H1 (cell line): ENCODE measurements around the gene WDR90. TPM values are rescaled to one million over a fixed set of nuclear protein-coding genes. Genes with fewer than 3 reads are reported as not detected.

Experiments
- BACH1 ChIP-seq: IDR thresholded peaks from 2 replicates; pipeline ENCODE4 v1.6.1; 2012; ENCODE audit warnings: low read length, improper control_type of control experiment
- CHD1 ChIP-seq: IDR thresholded peaks from 2 replicates; pipeline ENCODE4 v1.6.1; 2012; ENCODE audit warnings: low read depth, low read length, improper control_type of control experiment
- CTBP2 ChIP-seq: IDR thresholded peaks from 2 replicates; pipeline ENCODE4 v1.7.0; 2011; ENCODE audit warnings: borderline replicate concordance, mild to moderate bottlenecking, moderate library complexity, mixed read lengths, low read length; ENCODE audit not compliant: insufficient read depth, insufficient read length
- CTCF ChIP-seq, 3 experiments: IDR thresholded peaks; 1 replicate in 2 of 3; 2 replicates in 1 of 3; pipeline versions ENCODE4 v1.5.1 to v1.6.1; 2011; ENCODE audit warnings: low read length in 3 of 3, mild to moderate bottlenecking in 3 of 3, inconsistent platforms in 2 of 3, low read depth in 1 of 3, moderate library complexity in 1 of 3; ENCODE audit not compliant: insufficient read depth in 1 of 3; ENCODE audit errors: control extremely low read depth in 1 of 3
- EP300 ChIP-seq, 2 experiments: IDR thresholded peaks; 1 replicate in 1 of 2; 2 replicates in 1 of 2; pipeline ENCODE4 v1.6.1; 2011 to 2012; ENCODE audit warnings: low read depth in 2 of 2, low read length in 2 of 2, mild to moderate bottlenecking in 2 of 2, borderline replicate concordance in 1 of 2, inconsistent platforms in 1 of 2, moderate library complexity in 1 of 2
- FOSL1 ChIP-seq: IDR thresholded peaks from 2 replicates; pipeline ENCODE4 v1.6.1; 2011; ENCODE audit warnings: mild to moderate bottlenecking, low read depth, low read length, moderate library complexity; ENCODE audit not compliant: insufficient read depth
- GABPA ChIP-seq: IDR thresholded peaks from 2 replicates; pipeline ENCODE4 v1.6.1; 2011; ENCODE audit warnings: mild to moderate bottlenecking, low read length, moderate library complexity, borderline replicate concordance; ENCODE audit not compliant: insufficient read depth
- KDM1A ChIP-seq: fragments of 200-600, 300-600 bp; sonication (generic); IDR thresholded peaks from 2 replicates; pipeline ENCODE4 v1.7.1; 2016; ENCODE audit warnings: mild to moderate bottlenecking, low read length, borderline replicate concordance
- NRF1 ChIP-seq: IDR thresholded peaks from 2 replicates; pipeline ENCODE4 v1.6.1; 2011; ENCODE audit warnings: mild to moderate bottlenecking, low read depth, low read length, improper control_type of control experiment
- RBBP5 ChIP-seq: IDR thresholded peaks from 2 replicates; pipeline ENCODE4 v1.7.1; 2012; ENCODE audit warnings: low read depth, mild to moderate bottlenecking, inconsistent platforms, low read length, moderate library complexity, borderline replicate concordance
- RFX5 ChIP-seq: IDR thresholded peaks from 2 replicates; pipeline ENCODE4 v1.6.1; 2011; ENCODE audit warnings: low read depth, low read length, improper control_type of control experiment, borderline replicate concordance
- TAF7 ChIP-seq: optimal IDR thresholded peaks from 2 replicates; pipeline ENCODE3; 2011; ENCODE audit warnings: low read depth, mild to moderate bottlenecking, inconsistent platforms, low read length, moderate library complexity, borderline replicate concordance
- TBP ChIP-seq: IDR thresholded peaks from 2 replicates; pipeline ENCODE4 v1.6.1; 2011; ENCODE audit warnings: low read depth, low read length, improper control_type of control experiment
- TCF12 ChIP-seq: IDR thresholded peaks from 2 replicates; pipeline ENCODE4 v1.6.1; 2011; ENCODE audit warnings: low read depth, mild to moderate bottlenecking, low read length
- TEAD4 ChIP-seq: IDR thresholded peaks from 2 replicates; pipeline ENCODE4 v1.6.1; 2012; ENCODE audit warnings: low read depth, low read length, inconsistent platforms, mixed read lengths
- ZNF274 ChIP-seq: IDR thresholded peaks from 2 replicates; pipeline ENCODE4 v1.7.0; 2012; ENCODE audit warnings: low read length, borderline replicate concordance; ENCODE audit errors: extremely low read depth
- polyA plus RNA-seq, 7 experiments: library from polyadenylated mRNA; depleted of rRNA in 3 of 7; stranded (reverse) in 5 of 7; unstranded in 2 of 7; fragments of >200 nt in 5 of 7; fragments of 200-250 nt in 2 of 7; gene quantifications; 1 replicate in 5 of 7; 2 replicates in 1 of 7; 4 replicates in 1 of 7; pipeline versions ENCODE4 v1.2.1 to v1.2.3, GENCODE V29; 2011 to 2013; ENCODE audit warnings: missing spikeins in 2 of 7, mixed read lengths in 2 of 7
- total RNA-seq: library from RNA; stranded (reverse); fragmentation: NEBNext Ultra II Directional; extraction: Animal tissue kit (Norgen Biotek cat#: 25700); gene quantifications from 2 replicates; pipeline ENCODE4 v1.2.1, GENCODE V29; 2021

WDR90 gene
- total and polyA plus RNA-seq, 2 of the 8 experiments (the other 6 are each of a cell fraction or from before 2014, with no cell fraction given), result 24.0 to 47.2 TPM

GRCh38 chr16:695355-696089, 46.4 kb downstream of the WDR90 start (continued):
- TF ChIP-seq CTCF (IDR thresholded peaks at IDR 0.05; ENCODE audit: control extremely low read depth in 1 of 3, insufficient read depth in 1 of 3, low read depth in 1 of 3, low read length in 3 of 3) (no peak), TCF12 (no peak), FOSL1 (no peak), RBBP5 (peak; percentile 86), BACH1 (peak; percentile 56; the same call in 1 of the 2 replicates), RFX5 (no peak), TAF7 (no peak), CHD1 (no peak), CTBP2 (no peak), KDM1A (no peak), EP300 (IDR thresholded peaks at IDR 0.05; ENCODE audit: borderline replicate concordance in 1 of 2, low read depth in 2 of 2, low read length in 2 of 2) (no peak), TBP (peak; percentile 16; the same call in 1 of the 2 replicates), GABPA (0 out of 2 replicates have a peak, but pooled peaks have one; percentile 57), ZNF274 (no peak), TEAD4 (no peak), NRF1 (no peak)
